Fibroblast of skin of right quadriceps (primary cell): Measurements from ENCODE around the gene DLAT.

Source experiments
- DNase-seq: peaks from one replicate; pipeline ENCODE4 v3.0.0-alpha.2; 2013

DLAT gene

DNA sequence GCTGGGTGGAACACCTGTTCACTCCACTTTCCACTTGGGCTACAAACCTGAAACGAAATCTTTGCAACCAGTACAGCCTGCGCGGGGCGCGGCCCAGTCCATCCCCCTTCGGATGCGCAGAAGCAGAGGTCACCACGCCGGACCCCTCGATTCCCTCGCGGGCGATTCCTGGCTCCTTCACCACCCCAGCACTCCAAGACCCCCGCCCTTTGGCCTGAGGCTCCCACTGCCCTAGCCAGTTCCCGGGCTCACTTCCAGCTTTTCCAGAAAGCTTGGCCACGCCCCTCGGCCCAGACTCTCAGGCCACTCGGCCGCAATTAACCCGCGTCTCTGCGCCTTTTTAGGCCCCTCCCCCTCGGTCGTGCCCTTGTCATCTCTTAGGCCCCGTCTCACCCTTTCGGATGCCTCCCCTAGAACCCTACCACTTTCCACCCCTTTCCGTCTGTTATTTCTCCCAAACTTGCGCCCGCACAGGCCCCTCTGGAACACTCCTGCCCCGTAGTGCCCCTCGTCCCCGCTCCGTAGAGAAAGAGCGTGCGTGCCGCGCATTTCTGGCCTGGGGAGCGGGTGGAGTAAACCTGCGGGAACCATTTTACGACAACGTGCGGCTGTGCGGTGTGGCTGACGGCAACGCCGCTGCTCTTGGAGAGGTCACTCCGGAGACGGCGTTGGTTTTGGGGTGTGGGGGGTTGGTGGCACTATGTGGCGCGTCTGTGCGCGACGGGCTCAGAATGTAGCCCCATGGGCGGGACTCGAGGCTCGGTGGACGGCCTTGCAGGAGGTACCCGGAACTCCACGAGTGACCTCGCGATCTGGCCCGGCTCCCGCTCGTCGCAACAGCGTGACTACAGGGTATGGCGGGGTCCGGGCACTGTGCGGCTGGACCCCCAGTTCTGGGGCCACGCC lies at the start of gene DLAT:
Gene DLAT (plus strand): TSS at position 636 of the 906 bp plus-strand sequence. CDS start 65 bp downstream, at position 701.
- DNase-seq: peak; percentile 80

DNA sequence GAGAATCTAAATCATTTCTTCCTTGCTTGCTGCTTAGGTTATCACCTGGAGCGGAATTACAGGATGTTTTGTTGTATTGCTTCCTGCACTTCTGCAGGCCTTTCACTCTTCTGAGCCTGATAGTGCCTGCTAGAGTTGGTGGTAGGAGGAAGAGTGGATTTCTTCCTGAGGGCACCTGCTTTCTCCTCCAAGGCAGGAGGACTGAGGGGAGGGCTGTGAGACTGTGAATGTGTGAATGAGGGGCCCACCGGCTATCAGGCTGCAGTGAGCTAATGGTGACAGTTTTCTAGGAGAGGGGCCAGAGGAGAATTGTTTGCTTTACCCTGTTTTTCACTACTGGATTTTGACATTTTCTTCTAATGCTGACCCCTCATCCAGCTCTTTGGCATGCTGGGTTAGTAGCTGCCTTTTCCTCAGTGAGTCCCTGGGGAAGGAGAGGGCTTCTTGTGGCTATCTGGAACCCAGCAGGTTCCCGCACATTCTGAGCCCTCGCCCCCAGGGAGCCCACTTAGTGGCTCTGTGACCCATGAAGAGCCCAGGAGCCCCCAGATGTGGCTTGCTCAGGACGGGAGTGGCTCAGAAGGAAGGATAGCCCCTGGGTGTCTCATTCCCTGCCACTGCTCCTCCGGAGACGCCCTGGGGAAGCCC lies 49.0 kb upstream of the DLAT start:
- no peak for DNase-seq

GRCh38 chr11:111976767-111977145 lies 48.5 kb upstream of the DLAT start:
- no peak for DNase-seq

DNA sequence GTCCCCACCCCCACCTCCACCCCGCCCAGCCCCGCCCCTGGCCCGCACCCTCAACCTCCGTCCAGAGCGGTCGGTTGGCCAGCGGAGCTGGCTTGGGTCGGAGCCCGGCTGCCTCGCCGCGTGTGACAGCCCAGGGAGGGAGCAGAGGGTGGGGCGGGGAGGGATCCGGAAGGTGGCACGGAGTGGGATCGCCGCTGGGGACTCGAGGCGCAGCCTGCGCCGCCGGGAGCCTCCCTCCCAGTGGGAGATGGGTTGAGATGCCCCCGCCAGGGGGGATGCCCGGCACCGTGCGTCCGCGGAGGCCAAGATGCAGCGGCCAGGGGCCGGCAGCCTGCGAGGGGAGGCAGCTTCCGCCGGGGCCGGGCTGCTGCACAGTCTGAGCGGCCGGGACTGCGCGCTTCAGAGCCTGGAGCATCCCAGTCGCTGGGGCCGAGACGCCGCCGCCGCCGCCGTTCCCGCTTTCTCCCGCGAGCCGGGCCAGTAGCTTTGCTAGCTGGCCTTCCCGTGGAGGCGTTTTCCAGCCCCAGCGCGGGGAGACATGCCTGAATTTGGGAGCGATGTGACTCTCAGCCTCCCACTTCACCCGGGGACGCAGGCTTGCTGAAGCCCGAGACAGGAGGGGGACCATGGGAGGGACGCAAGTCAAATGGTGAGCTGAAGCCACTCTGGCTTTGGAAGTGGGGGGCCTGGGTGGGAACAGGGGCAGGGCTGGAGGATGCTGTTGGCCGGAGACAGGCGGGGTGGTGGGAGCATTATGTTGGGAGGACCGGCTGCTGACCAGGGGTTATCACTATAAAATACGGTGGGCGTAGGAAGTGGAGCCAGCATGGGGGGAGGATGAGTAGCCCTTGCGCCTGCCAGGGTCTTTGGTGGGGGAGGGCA lies 47.8 kb upstream of the DLAT start:
- peak; percentile 15 for DNase-seq

DNA sequence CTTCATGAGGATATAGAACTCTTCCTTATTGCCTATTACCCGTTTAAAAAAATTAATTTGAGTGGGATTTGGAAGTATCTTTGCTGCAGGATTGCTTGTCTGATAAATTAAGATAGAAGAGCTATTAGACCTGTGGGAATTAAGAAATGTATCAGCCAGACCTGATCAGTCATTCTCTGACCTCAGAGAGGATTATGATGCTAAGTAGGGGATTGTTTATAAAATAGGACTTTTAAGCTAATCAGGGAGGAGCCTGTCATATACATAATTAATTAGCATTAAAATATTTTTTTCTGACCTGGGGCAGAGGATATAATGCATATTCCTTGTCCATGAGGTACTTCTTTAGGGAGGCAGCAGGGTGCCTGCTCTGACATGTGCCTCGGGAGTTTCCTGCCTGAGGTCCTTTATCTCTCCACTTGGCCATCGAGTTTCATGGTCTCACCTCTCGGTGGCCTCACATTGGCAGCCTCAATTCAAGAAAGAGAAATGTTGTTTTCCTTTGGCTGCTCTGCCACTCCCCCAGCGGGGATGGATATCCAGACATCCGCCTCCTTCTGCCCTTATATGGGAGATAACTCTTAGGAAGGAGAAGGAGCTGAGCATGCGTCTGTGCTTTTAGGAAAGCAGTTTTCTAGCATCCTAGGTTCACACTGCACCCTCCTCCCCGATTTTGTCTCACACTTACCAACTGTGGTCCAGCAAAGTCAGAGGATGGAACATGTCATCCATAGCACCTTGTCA lies 47.0 kb upstream of the DLAT start:
- DNase-seq: peak; percentile 69

DNA sequence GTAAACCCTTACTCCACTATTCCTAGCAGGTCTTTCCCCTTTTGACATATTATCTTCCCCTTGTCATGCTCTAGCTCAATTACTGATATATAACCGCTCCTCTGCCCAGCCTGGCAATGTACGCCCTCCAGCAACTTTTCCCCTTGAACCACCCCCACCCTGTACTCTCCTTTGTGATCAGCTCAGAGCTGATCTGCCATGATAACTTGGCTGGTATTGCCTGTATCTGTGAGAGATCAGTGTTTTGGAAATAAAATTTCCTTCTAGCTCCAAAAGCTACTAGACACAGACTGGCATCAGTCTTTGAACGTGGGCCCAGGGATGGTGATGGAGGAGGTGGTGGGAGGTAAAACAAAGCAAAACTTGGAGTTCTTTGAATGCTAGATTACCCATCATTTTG lies 45.1 kb upstream of the DLAT start:
- no peak for DNase-seq

DNA sequence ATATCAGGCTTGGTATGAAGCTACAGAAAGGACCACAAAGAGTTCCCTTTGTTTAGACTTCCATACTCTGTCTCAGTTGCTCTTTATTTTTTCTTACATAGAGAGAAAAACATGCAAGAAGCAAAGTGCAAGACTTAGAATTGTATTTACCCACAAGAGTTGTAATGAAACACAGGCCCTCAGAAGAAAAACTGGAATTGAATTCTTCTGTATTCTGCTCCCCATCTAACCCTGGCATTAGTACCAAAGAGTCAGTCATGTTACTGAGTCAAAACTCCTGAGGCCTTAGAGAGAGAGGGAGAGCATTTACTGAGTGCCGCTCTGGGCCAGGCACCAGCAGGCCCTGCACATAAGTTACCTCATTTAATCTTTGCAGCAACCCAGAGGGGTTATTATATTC lies 43.9 kb upstream of the DLAT start:
- no peak for DNase-seq

DNA sequence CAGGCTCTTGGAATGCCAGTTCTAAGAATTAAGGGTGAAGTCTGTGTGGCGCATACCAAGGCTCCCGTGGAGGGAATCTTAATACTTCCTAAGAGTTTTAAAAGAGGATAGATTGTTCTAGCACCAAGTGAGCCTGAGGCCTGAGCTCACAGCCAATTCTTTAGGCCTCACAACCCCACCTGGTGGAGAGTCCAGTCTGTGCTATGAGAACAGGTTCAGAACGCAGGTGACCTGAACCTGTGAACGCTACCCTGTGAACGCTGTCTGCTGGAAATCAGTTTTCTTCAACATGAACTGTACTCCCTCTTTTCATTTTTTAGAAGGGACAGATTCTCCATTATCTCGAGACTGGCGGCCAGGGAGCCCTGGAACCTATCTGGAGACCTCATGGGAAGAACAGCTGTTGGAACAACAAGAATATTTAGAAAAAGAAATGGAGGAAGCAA lies 43.2 kb upstream of the DLAT start:
- peak; percentile 31 for DNase-seq

DNA sequence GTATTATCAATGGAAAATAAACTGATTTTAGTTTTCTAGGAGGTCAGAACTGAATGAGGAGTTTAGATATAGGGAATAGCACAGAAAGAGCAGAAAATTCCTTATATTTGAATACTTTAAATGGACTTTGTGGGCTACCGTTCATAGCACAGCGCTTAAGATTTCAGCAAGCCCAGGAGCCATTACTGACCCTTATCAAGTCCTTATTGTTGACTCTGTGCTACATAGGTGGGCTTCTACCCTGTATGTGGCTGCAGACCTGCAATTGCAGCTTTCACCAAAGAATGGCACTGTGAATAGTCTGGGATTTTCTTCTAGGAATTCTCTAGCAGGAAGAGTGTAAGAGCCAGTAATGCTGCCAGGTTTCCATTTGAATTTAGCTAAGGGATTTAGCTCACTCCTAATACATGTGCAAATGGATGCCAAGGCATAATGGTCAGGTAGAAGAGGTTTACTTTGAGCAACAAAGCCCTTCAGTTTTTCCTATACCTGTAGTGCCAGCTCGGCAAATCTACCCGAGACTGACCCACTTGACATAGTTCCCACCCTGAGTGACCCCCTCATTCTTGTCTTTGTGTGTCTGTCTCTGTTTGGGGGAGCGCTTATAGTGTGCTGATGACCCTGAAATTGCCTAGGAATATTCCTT lies 42.5 kb upstream of the DLAT start:
- no peak for DNase-seq

- no peak for DNase-seq
These were observed 41.8 kb upstream of the DLAT start for GRCh38 chr11:111983187-111983986.

DNA sequence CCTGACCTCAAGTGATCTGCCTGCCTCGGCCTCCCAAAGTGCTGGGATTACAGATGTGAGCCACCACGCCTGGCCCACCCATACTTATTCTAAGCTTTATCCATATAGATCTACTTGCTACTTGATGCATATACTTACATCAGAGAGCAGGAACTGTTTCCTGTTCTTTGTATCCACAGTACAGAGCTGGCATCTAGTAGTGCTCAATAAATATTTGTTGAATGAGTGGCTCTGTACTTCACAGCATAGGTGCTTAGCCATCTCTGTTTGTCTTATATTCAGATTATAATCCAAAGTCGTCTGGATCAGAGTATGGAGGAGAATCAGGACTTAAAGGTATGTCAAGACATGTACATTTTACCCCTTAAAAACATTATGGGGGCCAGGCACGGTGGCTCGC lies 38.6 kb upstream of the DLAT start:
- no peak for DNase-seq

- DNase-seq: no peak
These were observed 34.8 kb upstream of the DLAT start for GRCh38 chr11:111990381-111990780.

- DNase-seq: no peak
These were observed 32.9 kb upstream of the DLAT start for GRCh38 chr11:111992206-111992855.

DNA sequence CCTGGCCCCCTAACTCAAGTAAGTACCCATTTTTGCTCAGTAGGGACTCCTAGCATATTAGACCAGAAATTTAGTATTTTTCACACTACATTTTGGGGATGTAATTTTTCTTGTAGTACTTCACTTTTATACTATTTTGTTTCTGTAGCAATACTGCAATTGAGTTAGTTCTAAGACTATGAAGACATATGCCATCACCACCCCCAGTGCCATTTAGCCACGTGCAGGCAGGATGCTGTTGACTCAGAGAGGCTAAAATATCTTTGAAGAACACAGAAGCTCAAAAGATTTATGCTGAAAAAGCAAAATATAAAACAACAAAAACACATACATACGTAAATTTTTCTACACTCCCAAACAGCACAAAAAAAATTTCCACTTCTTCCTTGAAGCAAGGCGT lies 29.1 kb upstream of the DLAT start:
- DNase-seq: no peak

DNA sequence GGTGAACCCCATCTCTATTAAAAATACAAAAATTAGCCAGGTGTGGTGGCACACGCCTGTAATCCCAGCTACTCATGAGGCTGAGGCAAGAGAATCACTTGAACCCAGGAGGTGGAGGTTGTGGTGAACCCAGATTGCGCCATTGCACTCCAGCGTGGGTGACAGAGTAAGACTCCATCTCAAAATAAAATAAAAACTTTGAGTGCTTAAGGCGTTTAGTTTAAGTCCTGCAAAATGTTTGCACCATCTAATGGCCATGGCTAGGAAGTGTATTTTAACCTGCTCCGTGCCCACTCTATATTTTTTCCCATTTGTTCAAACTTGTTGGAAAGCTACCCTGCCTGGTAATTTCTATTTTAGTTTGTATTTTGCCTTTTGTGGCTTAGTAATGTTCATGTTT lies 28.5 kb upstream of the DLAT start:
- peak; percentile 51 for DNase-seq

- no peak for DNase-seq
These were observed 26.1 kb upstream of the DLAT start for GRCh38 chr11:111999111-111999510.

DNA sequence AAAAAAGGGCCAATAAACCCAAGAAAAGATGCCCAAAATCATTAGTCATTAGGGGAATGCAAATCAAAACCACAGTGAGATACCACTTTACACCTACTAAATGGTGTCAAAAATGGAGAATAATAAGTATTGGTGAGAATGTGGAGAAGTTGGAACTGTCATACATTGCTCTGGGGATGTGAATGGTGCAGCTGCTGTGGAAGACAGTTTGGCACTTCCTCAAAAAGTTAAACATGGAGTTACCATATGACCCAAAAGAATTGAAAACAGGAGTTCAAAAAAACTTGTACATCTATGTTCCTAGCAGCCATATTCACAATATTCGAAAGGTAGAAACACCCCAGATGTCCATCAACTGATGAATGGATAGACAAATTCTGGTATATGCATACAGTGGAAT lies 24.5 kb upstream of the DLAT start:
- no peak for DNase-seq

DNA sequence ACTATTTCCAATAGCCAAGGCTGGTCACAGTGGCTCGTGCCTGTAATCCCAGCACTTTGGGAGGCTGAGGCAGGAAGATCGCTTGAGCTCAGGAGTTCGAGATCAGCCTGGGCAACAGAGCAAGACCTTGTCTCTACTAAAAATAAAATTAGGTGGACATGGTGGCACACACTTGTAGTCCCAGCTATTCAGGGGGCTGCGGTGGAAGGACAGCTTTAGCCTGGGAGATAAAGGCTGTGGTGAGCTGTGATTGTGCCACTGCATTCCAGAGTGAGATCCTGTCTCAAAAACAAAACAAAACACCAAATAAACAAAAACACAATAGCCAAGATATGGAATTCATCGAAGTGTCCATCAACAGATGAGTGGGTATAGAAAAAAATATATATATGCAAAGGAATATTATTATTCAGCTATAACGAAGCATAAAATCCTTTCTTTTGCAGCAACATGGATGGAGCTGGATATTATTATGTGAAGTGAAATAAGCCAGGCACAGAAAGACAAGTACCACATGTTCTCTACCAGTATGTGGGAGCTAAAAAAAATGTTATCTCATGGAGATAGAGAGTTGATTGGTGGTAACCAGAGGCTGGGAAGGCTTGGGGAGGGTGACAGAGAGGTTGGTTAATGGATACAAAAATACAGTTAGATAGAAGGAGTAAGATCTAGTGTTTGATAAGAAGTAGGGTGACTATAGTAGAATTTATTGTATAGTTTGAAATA lies 22.6 kb upstream of the DLAT start:
- no peak for DNase-seq

DNA sequence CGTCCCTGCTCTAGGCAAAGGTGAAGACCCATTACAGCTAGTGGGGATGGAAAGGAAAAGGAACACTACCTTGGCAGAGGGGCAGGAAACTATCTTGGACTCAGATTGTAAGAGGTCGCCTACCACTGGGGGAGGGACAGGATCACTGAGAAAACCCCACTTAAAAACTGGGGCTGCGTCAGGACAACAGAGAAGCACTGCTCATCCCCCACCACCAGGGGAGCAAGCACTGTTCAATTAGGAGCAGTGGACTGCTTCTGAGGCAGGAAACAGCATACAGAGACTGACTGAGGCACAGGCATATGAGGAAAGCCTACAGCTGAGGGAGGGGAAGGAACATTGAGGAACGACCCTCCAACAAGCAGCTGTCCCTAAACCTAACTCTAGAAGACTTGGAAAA lies 20.8 kb upstream of the DLAT start:
- no peak for DNase-seq
